Measurements from ENCODE around the gene GRIK3. TPM values are rescaled to one million over a fixed set of nuclear protein-coding genes. Genes with fewer than 3 reads are reported as not detected.

Gene GRIK3
- total RNA-seq, 2 experiments from 2014 or later = 16.3 to 55.0 TPM

DNA sequence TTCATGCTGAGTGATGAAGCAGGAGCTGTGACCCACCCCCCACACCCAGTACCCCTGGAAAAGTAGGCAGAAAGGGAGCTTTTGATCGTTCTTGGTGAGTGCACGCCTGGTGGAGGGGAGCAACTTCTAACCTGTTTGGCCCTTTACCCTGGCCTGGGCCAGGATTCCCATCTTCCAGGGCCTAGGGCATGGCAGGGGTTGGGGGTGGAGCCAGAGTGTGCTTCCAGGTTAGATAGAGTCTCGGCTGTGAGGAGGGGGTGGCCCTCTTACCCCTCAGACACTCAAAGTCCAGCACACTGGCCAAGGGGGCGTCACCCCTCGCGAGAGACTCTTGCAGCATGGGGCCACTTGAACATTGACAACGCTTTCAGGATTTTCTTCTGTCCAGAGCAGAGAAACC lies 236.6 kb downstream of the GRIK3 start:
- Histone ChIP-seq H3K9me3 (ENCODE audit: low read length) (no peaks in the 10 kb centered on the region), H3K9me2 (ENCODE audit: insufficient read depth, low read length) (no peaks in the 10 kb centered on the region), H3K4me1 (ENCODE audit: insufficient read depth, low read length, poor library complexity, severe bottlenecking) (no peaks in the 10 kb centered on the region), H3K27ac (ENCODE audit: low read depth, low read length, poor library complexity, severe bottlenecking) (no peak overlapping the region), H3K4me3 (ENCODE audit: low read depth, low read length, poor library complexity, severe bottlenecking) (no peak overlapping the region), H3K36me3 (ENCODE audit: insufficient read depth, low read length) (0 out of 2 replicates have a peak, but pooled peaks cover 4% of the 10 kb centered on the region), H3K79me2 (ENCODE audit: insufficient read depth, low read depth, low read length) (no peaks in the 10 kb centered on the region), H3K4me2 (ENCODE audit: low read length) (no peak overlapping the region), H4K20me1 (ENCODE audit: insufficient read depth, low read length) (no peaks in the 10 kb centered on the region), H2AFZ (ENCODE audit: low read length) (no peak overlapping the region)
- POLR2A ChIA-PET = no interaction called here
- CTCF ChIA-PET (ENCODE audit: unreplicated experiment) = interaction anchor here (0.6 kb wide), 1 partner anchor 188 kb away, joined by 3 read pairs; no protein-coding TSS in a partner anchor
- intact Hi-C loops (cut with micrococcal nuclease; ENCODE audit: unreplicated experiment) = no loop called here
- DNase-seq (ENCODE audit: low spot score) = no peak
- TF ChIP-seq EZH2phosphoT487 (IDR thresholded peaks at IDR 0.05; ENCODE audit: borderline replicate concordance, low read depth, low read length) (no peak), CTCF (conservative IDR thresholded peaks at IDR 0.05; ENCODE audit: low read length) (no peak)
- no TSS peak for BruUV-seq (replicated peaks)

GRCh38 chr1:36796733-36797132 lies 237.6 kb downstream of the GRIK3 start:
- no peaks in the 10 kb centered on the region for H4K20me1 ChIP-seq (ENCODE audit: insufficient read depth, low read length)
- ChIA-PET CTCF (ENCODE audit: unreplicated experiment) (no interaction called here), POLR2A (no interaction called here)
- H3K27ac ChIP-seq (ENCODE audit: low read depth, low read length, poor library complexity, severe bottlenecking) = no peak overlapping the region
- no peak for TF ChIP-seq EZH2phosphoT487 (IDR thresholded peaks at IDR 0.05; ENCODE audit: borderline replicate concordance, low read depth, low read length)
- TF ChIP-seq CTCF (conservative IDR thresholded peaks at IDR 0.05; ENCODE audit: low read length) = no peak
- intact Hi-C loops (cut with micrococcal nuclease; ENCODE audit: unreplicated experiment) = no loop called here
- no peak overlapping the region for H3K4me2 ChIP-seq (ENCODE audit: low read length)
- no peak overlapping the region for H2AFZ ChIP-seq (ENCODE audit: low read length)
- H3K4me3 ChIP-seq (ENCODE audit: low read depth, low read length, poor library complexity, severe bottlenecking) = no peak overlapping the region
- no peaks in the 10 kb centered on the region for H3K79me2 ChIP-seq (ENCODE audit: insufficient read depth, low read depth, low read length)
- DNase-seq (ENCODE audit: low spot score) = no peak
- H3K9me3 ChIP-seq (ENCODE audit: low read length) = no peaks in the 10 kb centered on the region
- no peaks in the 10 kb centered on the region for H3K4me1 ChIP-seq (ENCODE audit: insufficient read depth, low read length, poor library complexity, severe bottlenecking)
- H3K36me3 ChIP-seq (ENCODE audit: insufficient read depth, low read length) = no peaks in the 10 kb centered on the region
- no TSS peak for BruUV-seq (replicated peaks)
- no peaks in the 10 kb centered on the region for H3K9me2 ChIP-seq (ENCODE audit: insufficient read depth, low read length)

DNA sequence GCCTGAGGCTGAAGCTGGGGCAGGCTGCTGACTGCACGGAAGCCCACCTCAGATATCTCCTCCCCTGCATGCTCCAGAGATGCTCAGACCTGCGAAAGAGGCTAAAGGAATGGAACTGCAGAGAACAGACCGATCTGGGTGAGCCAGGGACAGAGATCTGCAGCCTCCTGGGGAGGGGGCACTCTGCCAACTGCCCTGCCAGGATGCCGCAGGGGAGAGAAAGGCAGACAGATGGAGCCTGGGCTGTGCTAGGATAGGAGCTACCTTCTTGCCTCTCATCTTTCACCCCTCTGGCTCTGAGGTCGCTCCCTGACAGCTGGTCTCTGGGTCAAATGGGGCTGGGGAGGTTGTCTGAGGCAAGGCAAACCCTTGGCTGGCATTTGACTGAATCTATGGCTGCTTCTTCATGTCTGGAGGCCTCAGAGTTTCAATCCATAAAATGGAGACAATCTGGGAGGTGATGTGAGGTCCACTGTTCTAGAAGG lies 238.2 kb downstream of the GRIK3 start:
- POLR2A ChIA-PET = no interaction called here
- BruUV-seq (replicated peaks) = no TSS peak
- CTCF ChIA-PET (ENCODE audit: unreplicated experiment) = no interaction called here
- Histone ChIP-seq H2AFZ (ENCODE audit: low read length) (no peak overlapping the region), H3K27ac (ENCODE audit: low read depth, low read length, poor library complexity, severe bottlenecking) (no peak overlapping the region), H3K4me1 (ENCODE audit: insufficient read depth, low read length, poor library complexity, severe bottlenecking) (no peaks in the 10 kb centered on the region), H4K20me1 (ENCODE audit: insufficient read depth, low read length) (no peaks in the 10 kb centered on the region), H3K36me3 (ENCODE audit: insufficient read depth, low read length) (no peaks in the 10 kb centered on the region), H3K9me3 (ENCODE audit: low read length) (no peaks in the 10 kb centered on the region), H3K79me2 (ENCODE audit: insufficient read depth, low read depth, low read length) (no peaks in the 10 kb centered on the region), H3K4me3 (ENCODE audit: low read depth, low read length, poor library complexity, severe bottlenecking) (no peak overlapping the region), H3K9me2 (ENCODE audit: insufficient read depth, low read length) (no peaks in the 10 kb centered on the region), H3K4me2 (ENCODE audit: low read length) (no peak overlapping the region)
- intact Hi-C loops (cut with micrococcal nuclease; ENCODE audit: unreplicated experiment) = no loop called here
- TF ChIP-seq CTCF (conservative IDR thresholded peaks at IDR 0.05; ENCODE audit: low read length) (no peak), EZH2phosphoT487 (IDR thresholded peaks at IDR 0.05; ENCODE audit: borderline replicate concordance, low read depth, low read length) (no peak)
- no peak for DNase-seq (ENCODE audit: low spot score)

All from OCI-LY7 (cell line).